Esophagus muscularis mucosa (tissue), 3 donors: ENCODE results near the gene UGT1A7.
"Not testable (repeated sequence)": the region's sequence is repeated elsewhere in the genome, so short reads cannot be mapped to it uniquely, and the experiment has no call there.

ENCODE experiments used
- CTCF ChIP-seq, 3 experiments: fragments of 200-600 bp in 2 of 3; fragments of 450-650 bp in 1 of 3; sonication (generic) in 2 of 3; IDR thresholded peaks; one replicate each; pipeline ENCODE4 v1.5.1; 2017 to 2019; ENCODE audit warnings: antibody characterized with exemption in 3 of 3, mild to moderate bottlenecking in 2 of 3, moderate library complexity in 1 of 3
- EP300 ChIP-seq: sonication (generic); formaldehyde crosslinking; IDR thresholded peaks from one replicate; pipeline ENCODE4 v1.6.1; 2017; ENCODE audit warnings: antibody characterized with exemption

GRCh38 chr2:233751212-233752009 lies 69.7 kb downstream of the UGT1A7 start:
- not testable (repeated sequence) for TF ChIP-seq CTCF (IDR thresholded peaks at IDR 0.05); EP300
